CD4-positive, alpha-beta T cell treated with Interleukin-2 at 100 ng/mL for 4 hours (primary cell): ENCODE data around the gene SLC11A2.
A peak's percentile ranks its signal among the peaks of the same experiment; 100 is the strongest.

Source experiments
- DNase-seq: peaks from one replicate; pipeline ENCODE4 v3.0.0-alpha.2; 2020; ENCODE audit warnings: low spot score

The SLC11A2 gene

GRCh38 chr12:51025836-51026638 lies at the start of gene SLC11A2:
Gene SLC11A2 (minus strand): TSS chr12:51026384. CDS start chr12:51010728, 15,656 bp downstream.
- peak; percentile 92 for DNase-seq

GRCh38 chr12:51075390-51075789 lies 49.2 kb upstream of the SLC11A2 start:
- DNase-seq: no peak

GRCh38 chr12:51071663-51072062 lies 45.5 kb upstream of the SLC11A2 start:
- DNase-seq: no peak

GRCh38 chr12:51070004-51070403 lies 43.8 kb upstream of the SLC11A2 start:
- no peak for DNase-seq

- no peak for DNase-seq
These were observed 41.6 kb upstream of the SLC11A2 start for GRCh38 chr12:51067771-51068170.

- no peak for DNase-seq
These were observed 41.0 kb upstream of the SLC11A2 start for GRCh38 chr12:51067229-51067628.

- DNase-seq: no peak
These were observed 39.3 kb upstream of the SLC11A2 start for GRCh38 chr12:51065530-51065929.

- DNase-seq: no peak
These were observed 36.6 kb upstream of the SLC11A2 start for GRCh38 chr12:51062631-51063397.

- DNase-seq: no peak
These were observed 32.9 kb upstream of the SLC11A2 start for GRCh38 chr12:51059086-51059485.

- DNase-seq: no peak
These were observed 30.1 kb upstream of the SLC11A2 start for GRCh38 chr12:51056242-51056641.

- DNase-seq: no peak
These were observed 28.9 kb upstream of the SLC11A2 start for GRCh38 chr12:51055060-51055459.

GRCh38 chr12:51051787-51052186 lies 25.6 kb upstream of the SLC11A2 start:
- DNase-seq: no peak

- no peak for DNase-seq
These were observed 23.3 kb upstream of the SLC11A2 start for GRCh38 chr12:51049525-51049924.

- DNase-seq: no peak
These were observed 22.6 kb upstream of the SLC11A2 start for GRCh38 chr12:51048661-51049251.

- DNase-seq: peak; percentile 95
These were observed 21.7 kb upstream of the SLC11A2 start, which contains the start of gene LETMD1 for GRCh38 chr12:51047655-51048540. Gene LETMD1 (plus strand): TSS chr12:51048327. CDS start chr12:51048357, 30 bp downstream.

GRCh38 chr12:51036279-51036678 lies 10.1 kb upstream of the SLC11A2 start:
- no peak for DNase-seq

GRCh38 chr12:51033457-51034089 lies 7.4 kb upstream of the SLC11A2 start:
- DNase-seq: no peak

GRCh38 chr12:51033048-51033447 lies 6.9 kb upstream of the SLC11A2 start:
- DNase-seq: no peak

GRCh38 chr12:51028813-51029150 lies 2.6 kb upstream of the SLC11A2 start:
- no peak for DNase-seq

- peak; percentile 37 for DNase-seq
These were observed 2.1 kb upstream of the SLC11A2 start for GRCh38 chr12:51028126-51028812.

GRCh38 chr12:51027342-51027835 lies 1.2 kb upstream of the SLC11A2 start:
- DNase-seq: no peak
